Mucosa of descending colon (tissue), 3 donors: ENCODE data around the gene ABLIM2. TPM values are rescaled to one million over a fixed set of nuclear protein-coding genes. Genes with fewer than 3 reads are reported as not detected.

Experiments used
- ATAC-seq: fragments of 200-7000 bp; cut with Tn5 transposase; one replicate; pipeline ENCODE4 v1.9.1; 2020; ENCODE audit warnings: mild to moderate bottlenecking, moderate library complexity
- DNase-seq, 3 donors: peaks; one replicate each; pipeline ENCODE4 v3.0.0-alpha.2; 2020
- H3K36me3 ChIP-seq: fragments of 200-600 bp; one replicate; pipeline ENCODE4 v1.8.0; 2021; ENCODE audit warnings: low read depth, mild to moderate bottlenecking
- H3K4me1 ChIP-seq: fragments of 200-600 bp; one replicate; pipeline ENCODE4 v1.8.0; 2021; ENCODE audit warnings: low read depth, mild to moderate bottlenecking
- H3K4me3 ChIP-seq: fragments of 200-600 bp; one replicate; pipeline ENCODE4 v1.8.0; 2021; ENCODE audit warnings: mild to moderate bottlenecking
- H3K9me3 ChIP-seq: fragments of 200-600 bp; one replicate; pipeline ENCODE4 v1.8.0; 2021; ENCODE audit warnings: mild to moderate bottlenecking
- intact Hi-C, 2 donors: fragments of 100-400 bp; cut with DNase I in 1 of 2; cut with micrococcal nuclease in 1 of 2; formaldehyde crosslinking; loops; one replicate each; pipeline versions ENCODE4 v1.11.0 to v1.11.1; 2022; cut with DNase I, micrococcal nuclease
- total RNA-seq, 3 donors: library from RNA; stranded (reverse); fragmentation: NEBNext Ultra II Directional in 2 of 3; extraction: Animal tissue kit (Norgen Biotek cat#: 25700) in 2 of 3; gene quantifications; one replicate each; pipeline versions ENCODE4 v1.2.1 to v1.2.4, GENCODE V29; 2021 to 2023
- TF ChIP-seq, protein P1 (sequence below): fragments of 200-600 bp; IDR thresholded peaks from one replicate; pipeline ENCODE4 v1.8.0; 2022; ENCODE audit warnings: antibody characterized with exemption, mild to moderate bottlenecking
- donor health status: DM: no; HTN: no; CAD: no; lungs with moderate emphysema.
- donor health status: DM: no; HTN: no; CAD: no.
- donor health status: DM: no; HTN: yes; CAD: no.

Gene ABLIM2
- total RNA-seq, 3 donors from 2014 or later = 15.0 to 15.8 (median 15.5) TPM

DNA sequence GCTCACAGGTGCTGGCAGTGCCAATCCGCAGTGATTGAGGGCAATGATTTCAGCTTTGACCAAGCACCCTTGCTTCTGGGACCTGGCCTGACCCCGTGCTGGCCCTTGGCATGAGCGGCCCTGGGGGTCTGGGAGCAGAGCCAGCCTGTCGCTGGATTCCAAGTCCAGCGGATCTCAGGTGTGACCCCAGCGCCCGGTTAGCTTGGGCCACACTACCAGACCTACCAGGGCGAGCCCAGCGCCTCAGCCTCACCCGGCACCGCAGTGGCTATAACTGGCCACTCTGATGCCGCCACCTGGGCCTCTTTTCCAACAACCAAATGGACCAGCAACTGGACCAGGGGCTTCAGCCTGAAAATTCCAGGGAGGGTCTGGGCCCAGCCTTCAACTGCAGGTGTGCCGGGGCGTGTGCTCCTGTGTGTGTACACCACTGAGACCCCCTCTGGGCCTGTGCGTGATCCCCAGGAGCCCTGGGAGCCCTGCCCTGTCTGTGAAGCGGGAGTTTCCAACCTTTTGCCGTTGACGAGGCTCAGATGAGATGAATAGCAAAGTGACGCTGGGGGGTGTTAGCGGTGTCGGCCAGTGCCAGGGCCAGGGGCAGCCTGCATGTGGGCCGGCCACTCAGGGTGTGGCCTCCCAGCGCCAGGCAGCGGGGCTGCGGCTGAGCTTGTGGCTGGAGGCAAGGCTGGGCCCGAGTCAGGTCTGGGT is 41.1 kb upstream of the ABLIM2 start:
- peak; percentile 33 for ATAC-seq
- H3K36me3 ChIP-seq = no peaks in the 10 kb centered on the region
- peak in 2 of 3 donors; percentile 57 to 64 for DNase-seq
- TF ChIP-seq, protein P1, sequence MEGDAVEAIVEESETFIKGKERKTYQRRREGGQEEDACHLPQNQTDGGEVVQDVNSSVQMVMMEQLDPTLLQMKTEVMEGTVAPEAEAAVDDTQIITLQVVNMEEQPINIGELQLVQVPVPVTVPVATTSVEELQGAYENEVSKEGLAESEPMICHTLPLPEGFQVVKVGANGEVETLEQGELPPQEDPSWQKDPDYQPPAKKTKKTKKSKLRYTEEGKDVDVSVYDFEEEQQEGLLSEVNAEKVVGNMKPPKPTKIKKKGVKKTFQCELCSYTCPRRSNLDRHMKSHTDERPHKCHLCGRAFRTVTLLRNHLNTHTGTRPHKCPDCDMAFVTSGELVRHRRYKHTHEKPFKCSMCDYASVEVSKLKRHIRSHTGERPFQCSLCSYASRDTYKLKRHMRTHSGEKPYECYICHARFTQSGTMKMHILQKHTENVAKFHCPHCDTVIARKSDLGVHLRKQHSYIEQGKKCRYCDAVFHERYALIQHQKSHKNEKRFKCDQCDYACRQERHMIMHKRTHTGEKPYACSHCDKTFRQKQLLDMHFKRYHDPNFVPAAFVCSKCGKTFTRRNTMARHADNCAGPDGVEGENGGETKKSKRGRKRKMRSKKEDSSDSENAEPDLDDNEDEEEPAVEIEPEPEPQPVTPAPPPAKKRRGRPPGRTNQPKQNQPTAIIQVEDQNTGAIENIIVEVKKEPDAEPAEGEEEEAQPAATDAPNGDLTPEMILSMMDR = no peak
- H3K4me1 ChIP-seq = peaks cover 22% of the 10 kb centered on the region
- peak overlapping the region; percentile 12 for H3K4me3 ChIP-seq
- intact Hi-C loops = no loop called here
- no peaks in the 10 kb centered on the region for H3K9me3 ChIP-seq

DNA sequence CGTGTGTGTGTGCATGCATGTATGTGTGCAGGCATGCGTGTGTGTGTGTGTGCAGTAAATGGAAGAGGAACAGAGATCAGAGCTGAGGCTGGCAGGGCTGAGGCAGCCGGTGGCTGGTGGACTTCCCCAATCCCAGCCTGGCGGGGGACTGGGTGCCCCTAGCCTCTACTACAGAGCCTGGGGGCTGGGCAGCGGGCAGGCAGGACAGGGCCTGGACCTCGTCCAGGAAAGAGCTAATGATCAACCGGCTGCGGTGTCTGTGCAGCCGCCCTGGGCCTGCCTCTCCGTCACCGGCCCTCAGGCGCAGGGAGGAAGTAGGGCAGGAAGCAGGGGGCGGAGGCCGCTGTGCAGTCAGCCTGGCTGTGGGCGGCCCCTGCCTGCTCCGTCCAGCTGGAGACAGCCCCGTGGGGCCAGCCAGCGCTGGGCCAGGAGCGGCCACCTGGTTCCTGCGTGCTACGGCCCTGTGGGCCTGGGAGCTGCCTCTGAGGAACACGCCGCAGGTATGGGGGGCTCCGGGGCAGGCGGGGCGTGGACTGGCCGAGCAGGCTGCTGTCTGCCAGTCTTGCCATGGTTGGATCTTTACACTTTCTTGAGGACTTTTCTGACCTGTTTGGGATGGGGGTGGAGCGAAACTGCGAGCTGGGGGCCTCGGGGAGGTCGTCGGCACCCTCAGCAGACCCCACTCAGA is 40.4 kb upstream of the ABLIM2 start, which contains the start of gene SH3TC1:
SH3TC1 (plus strand) TSS at position 385 of the 688 bp plus-strand sequence. CDS start 5,905 bp downstream, outside the sequence.
- H3K4me1 ChIP-seq = peaks cover 22% of the 10 kb centered on the region

DNA sequence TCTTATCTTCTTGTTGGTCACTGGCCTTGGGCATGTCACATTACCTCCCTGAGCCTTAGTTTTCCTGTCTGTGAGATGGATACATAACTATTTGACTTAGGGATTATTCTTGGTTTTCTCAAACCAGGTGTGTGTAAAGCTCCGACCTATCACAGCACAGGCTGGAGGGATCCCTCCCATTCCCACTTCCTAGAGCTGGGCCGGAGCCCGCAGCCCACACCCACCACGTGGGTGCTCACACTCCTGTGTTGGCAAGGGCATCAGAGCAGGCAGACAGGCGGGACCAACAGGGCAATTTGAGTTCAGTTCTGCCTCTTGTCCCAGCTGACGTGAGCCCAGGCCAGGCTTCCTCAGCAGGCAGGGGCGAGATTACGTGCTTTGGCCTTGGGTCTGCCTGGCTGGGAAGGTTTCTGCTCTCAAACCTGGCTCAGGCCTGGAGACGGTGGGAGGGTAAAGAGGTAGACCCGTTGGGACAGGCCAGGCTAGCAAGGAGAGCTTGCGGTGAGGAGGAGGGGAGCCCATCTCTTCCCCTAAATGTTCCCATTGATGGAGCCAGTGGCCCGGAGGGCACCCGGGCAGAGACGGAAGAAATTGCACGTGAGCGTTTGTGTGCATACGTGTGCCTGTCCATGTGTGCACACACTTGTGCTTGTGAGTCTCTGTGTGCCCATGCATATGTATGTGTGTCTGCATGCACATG is 39.7 kb upstream of the ABLIM2 start:
- peaks cover 22% of the 10 kb centered on the region for H3K4me1 ChIP-seq
- H3K9me3 ChIP-seq = no peaks in the 10 kb centered on the region
- TF ChIP-seq, protein P1 = no peak
- DNase-seq (peak; percentile 69 to 76 (median 75)), ATAC-seq (peak; percentile 36)
- intact Hi-C loops = no loop called here
- H3K36me3 ChIP-seq = no peaks in the 10 kb centered on the region
- H3K4me3 ChIP-seq = no peak overlapping the region

More for the DNA sequence above, 40.4 kb upstream of the ABLIM2 start, which contains the start of gene SH3TC1:
- ATAC-seq (peak; percentile 95), DNase-seq (peak; percentile 92 to 96 (median 94))
- TF ChIP-seq, protein P1 = no peak
- Histone ChIP-seq H3K4me3 (peak within 1 kb of the TSS; percentile 12), H3K9me3 (no peaks in the 10 kb centered on the region), H3K36me3 (no peaks in the 10 kb centered on the region)
- intact Hi-C loops = no loop called here

DNA sequence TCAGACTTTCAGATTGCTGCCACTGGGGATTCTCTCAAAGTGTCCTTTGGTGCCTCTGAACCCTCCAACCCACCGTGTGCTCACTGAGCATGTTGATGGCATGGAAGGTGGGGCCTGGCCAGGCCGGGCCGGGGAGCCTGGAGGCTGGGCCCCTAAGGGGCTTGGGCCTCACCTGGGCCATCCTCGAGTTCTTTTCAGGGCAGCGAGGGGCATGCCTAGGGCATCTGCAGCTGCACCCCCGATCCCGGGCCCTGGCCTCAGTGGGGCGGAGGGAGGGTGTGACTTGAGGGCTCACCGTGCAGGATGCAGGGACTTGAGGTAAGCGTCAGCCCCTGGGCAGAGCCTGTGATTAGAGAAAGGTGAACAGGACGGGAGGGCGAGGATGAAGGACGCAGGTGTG is 38.9 kb upstream of the ABLIM2 start:
- intact Hi-C loops = no loop called here
- DNase-seq (peak in 1 of 3 donors; percentile 53), ATAC-seq (no peak)
- Histone ChIP-seq H3K4me1 (peaks cover 22% of the 10 kb centered on the region), H3K9me3 (no peaks in the 10 kb centered on the region), H3K36me3 (no peaks in the 10 kb centered on the region), H3K4me3 (no peak overlapping the region)
- TF ChIP-seq, protein P1 = no peak

DNA sequence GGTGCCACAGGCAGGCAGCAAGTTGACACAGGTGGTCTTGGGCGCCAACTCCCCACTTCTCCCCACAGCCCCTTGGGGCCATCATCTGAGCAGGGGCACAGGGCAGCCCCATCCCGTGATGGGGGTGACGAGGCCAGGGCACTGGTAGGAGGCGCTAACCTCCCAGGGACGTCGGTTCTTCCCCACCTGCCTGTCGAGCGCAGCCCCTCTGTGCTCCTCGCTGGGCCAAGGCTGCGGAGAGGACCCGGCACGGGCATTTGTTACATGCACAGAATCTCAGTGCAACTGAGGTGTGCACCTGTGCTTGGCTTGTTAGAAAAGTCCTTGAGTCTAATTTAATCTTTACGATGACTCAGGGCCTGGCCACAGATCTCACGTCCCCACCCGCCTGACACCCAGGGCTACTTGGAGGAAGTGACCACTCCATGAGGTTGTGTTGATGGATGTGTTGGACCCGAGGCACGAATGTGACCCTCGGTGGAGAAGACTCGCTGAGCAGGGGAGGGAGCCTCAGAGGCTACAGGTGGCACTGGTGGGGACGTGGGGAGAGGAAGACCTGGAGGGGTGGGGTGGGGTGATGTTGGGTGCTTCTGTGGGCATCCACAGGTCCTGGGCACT is 37.3 kb upstream of the ABLIM2 start:
- Histone ChIP-seq H3K4me1 (peaks cover 22% of the 10 kb centered on the region), H3K36me3 (no peaks in the 10 kb centered on the region), H3K9me3 (no peaks in the 10 kb centered on the region), H3K4me3 (no peak overlapping the region)
- TF ChIP-seq, protein P1 = no peak
- intact Hi-C loops = no loop called here
- DNase-seq = no peak
- ATAC-seq = no peak
